GM21447 (cell line): ENCODE data around the gene GABRD.

Source experiments
- ATAC-seq: cut with Tn5 transposase; IDR thresholded peaks from one replicate; pipeline ENCODE4 v1.9.1; 2021; ENCODE audit not compliant: unreplicated experiment

Gene GABRD

GRCh38 chr1:1985375-1986050, 33.6 kb upstream of the GABRD start:
- no peak for ATAC-seq

DNA sequence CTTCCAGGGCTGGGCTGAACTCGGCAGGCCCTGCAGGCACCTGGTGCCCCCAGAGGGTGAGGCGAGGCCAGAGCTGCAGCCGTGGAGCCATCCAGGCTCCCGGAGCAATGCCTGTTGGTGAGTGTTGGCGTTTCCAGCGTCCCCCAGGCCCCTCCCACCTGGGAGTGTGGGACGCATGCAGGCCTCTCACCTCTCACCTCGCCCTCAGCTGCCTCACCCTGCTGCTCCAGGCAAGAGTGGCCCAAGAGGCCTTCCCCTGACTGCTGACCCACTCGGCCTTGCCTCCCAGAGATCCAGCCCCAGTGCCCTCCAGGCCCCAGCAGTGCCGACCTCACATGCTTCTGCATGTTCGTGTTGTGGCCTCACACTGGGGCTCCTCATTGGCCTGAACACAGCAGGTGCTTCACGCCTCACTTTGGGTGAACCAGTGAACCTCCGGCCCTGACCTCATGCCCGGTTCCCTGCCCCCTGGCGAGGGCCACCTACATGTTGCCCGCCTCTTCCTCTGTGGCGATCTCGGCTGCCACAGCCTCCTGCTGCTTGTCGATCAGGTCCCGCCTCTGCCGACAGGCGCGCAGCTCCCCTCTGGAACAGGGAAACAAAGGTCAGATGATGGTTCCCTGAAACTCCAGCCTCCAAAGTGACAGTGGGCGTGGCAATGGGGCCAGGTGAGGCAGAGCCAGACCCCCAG, 32.5 kb upstream of the GABRD start:
- no peak for ATAC-seq

DNA sequence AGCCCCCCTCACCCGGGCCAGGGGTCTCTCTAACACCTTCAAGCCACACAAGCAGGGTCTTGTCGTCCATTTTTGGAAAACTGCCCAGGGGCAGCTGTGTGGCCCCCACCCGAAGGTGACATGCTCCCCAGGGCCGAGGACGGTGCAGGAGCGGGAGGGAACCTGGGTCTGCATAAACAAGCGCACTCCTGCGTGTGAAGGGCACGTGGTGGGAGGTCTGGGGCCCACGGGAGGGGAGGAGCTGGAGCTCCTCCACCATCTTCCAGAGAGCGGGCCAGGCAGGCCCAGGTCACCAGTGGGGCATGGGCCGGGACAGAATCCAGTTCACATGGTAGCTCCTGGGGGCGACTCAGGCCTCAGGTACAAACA, 32.0 kb upstream of the GABRD start:
- ATAC-seq = no peak

DNA sequence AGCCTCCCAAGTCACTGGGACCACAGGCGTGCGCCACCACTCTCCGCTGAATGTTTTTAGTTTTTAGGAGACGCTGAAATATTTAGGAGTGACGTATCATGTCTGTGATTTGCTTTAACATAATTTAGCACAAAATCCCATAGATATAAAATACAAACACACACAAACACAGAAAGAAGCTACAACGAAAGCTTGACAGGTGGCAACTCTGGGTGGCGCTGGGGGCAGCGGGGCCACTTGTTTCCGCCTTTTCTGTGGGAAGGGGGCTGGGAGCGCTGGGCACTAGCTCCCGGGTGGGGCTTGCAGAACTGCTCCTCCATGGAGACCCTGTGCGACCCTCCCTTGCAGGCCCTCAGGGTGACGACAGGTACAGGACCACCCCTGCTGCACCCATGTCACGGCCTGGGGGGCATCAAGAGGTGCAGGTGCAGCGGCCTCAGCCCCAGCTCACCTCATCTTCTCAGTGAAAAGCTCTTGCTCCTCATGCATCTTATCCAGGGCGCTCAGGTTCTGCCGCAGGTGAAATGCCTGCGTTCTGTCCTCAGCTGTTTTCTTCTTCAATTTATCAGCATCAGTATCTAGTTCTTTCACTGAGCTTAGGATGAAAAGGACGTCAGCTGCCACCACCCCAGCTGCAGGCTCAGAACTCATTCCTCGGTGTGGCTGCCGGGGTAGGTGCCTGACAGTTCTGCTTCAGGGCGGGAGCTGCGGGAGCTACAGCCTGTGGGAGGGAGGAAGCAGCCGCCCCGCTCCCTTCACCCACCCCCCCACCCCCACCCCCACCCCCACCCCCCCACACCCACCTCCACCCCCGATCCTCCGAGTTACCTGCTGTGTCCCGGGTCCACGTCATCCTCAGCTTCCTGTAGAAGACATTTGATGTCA, 30.8 kb upstream of the GABRD start:
- ATAC-seq = no peak

DNA sequence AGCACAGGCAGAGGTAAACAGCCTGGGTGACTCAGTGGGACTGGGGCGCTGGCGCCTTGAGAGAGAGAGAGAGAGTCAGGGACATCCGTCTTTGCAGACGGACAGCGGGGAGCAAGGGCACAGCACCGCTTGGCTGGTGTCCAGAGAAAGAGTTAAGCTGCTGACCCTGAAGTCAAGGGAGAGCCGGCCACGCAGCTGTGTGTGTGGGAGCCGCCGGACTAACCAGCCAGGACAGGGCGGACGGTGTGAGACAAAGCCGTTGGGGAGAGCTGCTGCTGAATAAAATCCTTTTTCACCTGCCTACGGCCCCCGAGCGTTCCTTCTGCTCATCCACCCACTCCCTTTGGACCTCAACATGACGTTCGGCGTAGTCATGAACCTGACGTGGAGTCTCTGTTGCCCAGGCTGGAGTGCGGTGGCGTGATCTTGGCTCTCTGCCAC, 30.0 kb upstream of the GABRD start:
- no peak for ATAC-seq

GRCh38 chr1:1989789-1990188, 29.4 kb upstream of the GABRD start:
- no peak for ATAC-seq

DNA sequence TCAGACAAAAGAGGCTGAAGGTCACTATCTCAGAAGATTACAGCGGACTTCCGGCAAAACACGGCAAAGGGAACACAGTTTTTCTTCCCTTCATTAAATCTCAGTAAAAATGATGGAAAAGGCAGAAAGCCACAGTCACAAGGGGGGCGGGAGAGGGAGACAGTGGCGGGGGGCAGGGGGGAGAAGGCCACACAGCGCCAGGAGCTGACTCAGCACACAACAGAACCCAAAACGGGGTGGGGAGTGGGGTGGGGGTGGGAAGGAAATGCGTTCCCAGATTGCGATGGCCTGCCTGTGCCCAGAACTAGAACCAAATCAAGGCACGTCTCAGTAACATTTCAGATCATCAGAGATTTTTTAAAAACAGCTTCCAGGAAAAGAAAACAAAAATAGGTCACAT, 28.9 kb upstream of the GABRD start:
- ATAC-seq = no peak

DNA sequence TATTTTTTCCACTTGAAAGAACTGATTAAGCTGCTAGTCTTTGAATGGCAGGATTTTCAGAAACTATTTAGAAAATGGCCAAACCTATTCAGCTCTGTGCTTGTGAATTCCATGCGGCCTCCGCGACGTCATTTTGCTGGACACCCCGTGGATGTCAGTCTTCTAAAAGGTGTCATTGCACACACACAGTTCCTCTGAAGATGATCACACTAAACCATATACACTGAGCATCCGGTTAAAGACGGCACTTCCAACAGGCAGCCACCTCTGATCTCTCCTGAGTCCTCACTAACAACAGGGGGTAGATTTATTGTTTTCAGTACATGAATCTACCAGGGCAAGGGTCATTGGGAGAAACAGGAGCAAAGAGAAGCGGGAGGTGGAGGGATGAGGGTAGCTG, 24.6 kb upstream of the GABRD start:
- no peak for ATAC-seq

- no peak for ATAC-seq
Observed at GRCh38 chr1:1996207-1996651, 22.9 kb upstream of the GABRD start.

- ATAC-seq = no peak
Observed at GRCh38 chr1:1997576-1997975, 21.6 kb upstream of the GABRD start.

DNA sequence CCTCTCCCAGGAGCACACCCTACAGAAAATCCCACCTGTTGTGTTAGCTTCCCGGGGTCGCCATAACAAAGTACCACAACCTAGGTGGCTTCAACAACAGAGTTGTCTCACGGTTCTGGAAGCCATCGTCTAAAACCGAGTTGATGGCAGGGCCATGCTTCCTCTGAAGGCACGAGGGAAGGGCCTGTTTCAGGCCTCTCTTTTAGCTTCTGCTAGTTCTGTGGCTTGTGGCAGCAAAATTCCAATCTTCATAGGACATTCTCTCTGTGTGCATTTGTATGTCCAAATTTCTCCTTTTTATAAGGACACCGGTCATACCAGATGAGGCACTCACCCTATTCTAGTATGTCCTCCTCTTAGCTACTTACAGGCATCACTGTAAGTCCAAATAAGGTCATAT, 18.7 kb upstream of the GABRD start:
- no peak for ATAC-seq

DNA sequence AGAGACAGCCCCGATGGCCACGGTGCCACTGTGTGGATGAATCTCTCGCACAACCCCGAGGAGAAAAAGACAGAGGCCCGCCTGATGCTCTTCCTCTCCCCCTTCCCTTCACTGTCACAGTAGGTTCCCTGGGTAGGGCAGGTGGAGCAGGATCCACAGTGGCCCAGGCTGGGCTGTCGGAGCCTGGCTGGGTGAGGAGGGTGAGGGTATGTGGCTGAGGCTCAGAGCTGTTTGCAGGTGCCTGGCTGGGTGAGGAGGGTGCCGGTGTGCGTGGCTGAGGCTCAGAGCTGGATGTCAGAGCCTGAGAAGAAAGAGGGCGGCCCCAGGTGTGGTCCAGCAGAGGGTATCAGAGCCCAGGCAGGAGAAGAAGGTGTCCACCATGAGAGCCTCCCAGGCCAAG, 18.3 kb upstream of the GABRD start:
- no peak for ATAC-seq

DNA sequence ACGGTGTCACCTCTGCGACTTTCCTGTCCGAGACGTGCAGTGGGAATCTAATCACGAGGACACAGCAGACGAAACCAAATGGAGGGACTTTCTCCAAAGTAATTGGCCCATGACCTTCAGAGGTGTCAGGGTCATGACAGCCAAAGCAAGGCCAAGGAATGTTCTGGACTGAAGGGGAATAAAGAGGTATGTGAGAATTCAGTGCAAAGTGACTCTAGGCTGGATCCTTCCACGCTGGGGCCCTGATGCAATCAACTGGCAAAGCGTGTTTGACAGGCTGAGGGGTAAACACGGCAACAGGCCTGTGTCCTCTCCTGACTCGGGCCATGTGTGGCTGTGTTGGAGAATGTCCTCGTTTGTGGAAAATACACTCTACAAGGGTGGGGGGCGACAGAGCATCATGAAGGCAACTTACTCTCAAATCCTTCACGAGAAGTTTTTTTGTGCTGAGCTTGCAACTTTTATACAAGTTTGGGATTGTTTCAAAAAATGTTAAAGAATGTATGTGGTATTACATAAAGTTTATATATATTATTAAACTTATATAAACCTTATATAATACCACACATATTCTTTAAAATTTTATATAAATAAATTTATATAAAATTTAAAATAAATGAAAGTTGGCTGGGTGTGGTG, 17.3 kb upstream of the GABRD start:
- no peak for ATAC-seq

DNA sequence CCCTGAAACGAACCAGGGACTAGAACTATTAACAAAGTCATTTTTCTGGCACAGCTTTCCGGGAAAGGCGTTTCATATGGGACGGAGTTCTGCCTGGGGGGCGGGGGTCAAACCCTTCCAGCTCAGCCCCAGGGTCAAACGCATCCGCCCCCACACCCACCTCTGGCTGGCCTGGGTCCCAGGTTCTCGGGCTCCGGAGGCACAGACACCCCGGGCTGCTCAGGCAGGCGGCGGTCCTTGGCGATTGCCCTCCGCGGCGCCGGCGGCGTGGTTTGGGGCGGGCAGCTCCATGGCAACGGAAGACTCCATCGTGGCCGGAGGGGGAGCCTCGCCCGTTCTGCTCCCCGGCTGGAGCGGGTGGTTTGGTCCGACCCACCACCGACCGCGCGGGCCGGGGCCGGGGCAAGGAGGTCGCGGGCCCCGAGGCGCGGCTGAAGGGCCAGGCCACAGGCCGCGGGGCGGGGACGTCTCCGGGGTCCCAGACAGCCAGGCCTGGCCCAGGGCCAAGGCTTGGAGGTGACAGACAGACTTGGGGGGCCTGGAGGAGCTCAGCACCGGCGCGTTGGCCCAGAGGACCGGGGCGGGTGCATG, 15.5 kb upstream of the GABRD start, which contains the start of gene CFAP74:
Gene CFAP74, minus strand, starts transcription at position 246 of the 591 bp plus-strand sequence. CDS start 12,830 bp downstream, outside the sequence.
- ATAC-seq = no peak

DNA sequence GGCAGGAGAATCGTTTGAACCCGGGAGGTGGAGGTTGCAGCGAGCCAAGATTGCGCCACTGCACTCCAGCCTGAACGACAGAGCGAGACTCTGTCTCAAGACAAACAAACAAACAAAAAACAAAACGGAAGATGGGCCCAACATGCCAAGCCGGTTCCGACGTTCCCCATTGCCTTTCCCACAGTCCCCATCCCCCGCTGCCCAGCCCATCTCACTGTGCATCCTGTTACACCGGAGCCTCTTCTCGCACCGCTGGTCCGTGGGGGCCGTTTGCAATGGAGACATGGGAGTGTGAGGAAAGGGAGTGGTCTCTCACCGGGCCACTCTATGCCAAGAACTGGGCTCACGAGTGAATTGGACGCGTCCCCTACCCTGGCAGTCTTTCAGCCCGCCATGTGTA, 14.3 kb upstream of the GABRD start:
- no peak for ATAC-seq

GRCh38 chr1:2009101-2010053, 9.8 kb upstream of the GABRD start:
- no peak for ATAC-seq

- no peak for ATAC-seq
Observed at GRCh38 chr1:2014181-2014580, 5.0 kb upstream of the GABRD start.

GRCh38 chr1:2014741-2015735, 4.1 kb upstream of the GABRD start:
- ATAC-seq = no peak
